NCI-H128 (cell line): ENCODE measurements around the gene CTXND1.
"Not testable (repeated sequence)": the region's sequence is repeated elsewhere in the genome, so short reads cannot be mapped to it uniquely, and the experiment has no call there.

Source experiments
- DNase-seq: peaks from one replicate; lab custom pipeline; 2025; ENCODE audit not compliant: unreplicated experiment; lab: John Stamatoyannopoulos, UW

CTXND1 gene

GRCh38 chr15:80161468-80162016 is 90.5 kb downstream of the CTXND1 start:
- no peak for DNase-seq

- DNase-seq, result no peak
These were observed 91.3 kb downstream of the CTXND1 start for GRCh38 chr15:80160570-80161156.

- DNase-seq, result no peak
These were observed 92.0 kb downstream of the CTXND1 start for GRCh38 chr15:80159811-80160569.

GRCh38 chr15:80159301-80159700 is 92.7 kb downstream of the CTXND1 start:
- DNase-seq, result no peak

GRCh38 chr15:80157215-80157614 is 94.8 kb downstream of the CTXND1 start:
- no peak for DNase-seq

GRCh38 chr15:80156176-80156720 is 95.8 kb downstream of the CTXND1 start:
- DNase-seq, result no peak

GRCh38 chr15:80155378-80156175 is 96.4 kb downstream of the CTXND1 start:
- DNase-seq, result not testable (repeated sequence)

GRCh38 chr15:80155001-80155377 is 97.0 kb downstream of the CTXND1 start:
- DNase-seq, result no peak

GRCh38 chr15:80154336-80154735 is 97.7 kb downstream of the CTXND1 start:
- DNase-seq, result no peak

GRCh38 chr15:80153900-80154299 is 98.1 kb downstream of the CTXND1 start:
- no peak for DNase-seq

- DNase-seq, result no peak
These were observed 98.8 kb downstream of the CTXND1 start, which contains the start of gene FAH for GRCh38 chr15:80152896-80153876. TSS of gene FAH (plus strand) at chr15:80152999. CDS start at chr15:80153055, 56 bp downstream.

- no peak for DNase-seq
These were observed 99.7 kb downstream of the CTXND1 start for GRCh38 chr15:80152180-80152895.

- no peak for DNase-seq
These were observed 100.4 kb downstream of the CTXND1 start for GRCh38 chr15:80151576-80151975.

- no peak for DNase-seq
These were observed 100.9 kb downstream of the CTXND1 start for GRCh38 chr15:80151148-80151547.
